ENCODE results near the gene ACTL7B. TPM values are rescaled to one million over a fixed set of nuclear protein-coding genes. Genes with fewer than 3 reads are reported as not detected.

The ACTL7B gene
- total and polyA plus RNA-seq, 2 experiments from 2014 or later: not detected

- Histone ChIP-seq H3K4me3 (no peak overlapping the region), H3K79me2 (replicated peaks; ENCODE audit: insufficient read depth) (no peaks in the 10 kb centered on the region), H4K20me1 (replicated peaks; ENCODE audit: insufficient read depth) (no peaks in the 10 kb centered on the region), H3K36me3 (ENCODE audit: insufficient read depth) (no peaks in the 10 kb centered on the region), H3K27me3 (ENCODE audit: insufficient read depth) (no peaks in the 10 kb centered on the region), H3F3A (replicated peaks; ENCODE audit: low read depth) (no peaks in the 10 kb centered on the region), H3K4me2 (no peak overlapping the region), H3K4me1 (ENCODE audit: insufficient read depth) (no peaks in the 10 kb centered on the region), H2AFZ (no peak overlapping the region), H3K27ac (ENCODE audit: low read depth) (no peak overlapping the region), H3K9me2 (ENCODE audit: insufficient read depth) (no peaks in the 10 kb centered on the region; the same call in 1 of the 2 replicates)
- H3K4me1 Mint-ChIP-seq: no peaks in the 10 kb centered on the region
- H3K27ac Mint-ChIP-seq: no peak overlapping the region
- H3K36me3 Mint-ChIP-seq (ENCODE audit: low read depth): no peaks in the 10 kb centered on the region; the same call in 2 of the 3 replicates
- H3K4me3 Mint-ChIP-seq: no peak overlapping the region
- H3K9me3 Mint-ChIP-seq: peaks cover 10% of the 10 kb centered on the region; the same call in 2 of the 3 replicates
- no peak for TF ChIP-seq STAT1 (IDR thresholded peaks at IDR 0.05; ENCODE audit: unreplicated experiment)
- TF ChIP-seq CREB1 (CRISPR knock-in tag; IDR thresholded peaks at IDR 0.05; ENCODE audit: low read depth): no peak
- TF ChIP-seq ZNF114 (CRISPR knock-in tag; IDR thresholded peaks at IDR 0.05): no peak
- TF ChIP-seq NANOG (IDR thresholded peaks at IDR 0.05; ENCODE audit: borderline replicate concordance): no peak
- TF ChIP-seq, protein P1, sequence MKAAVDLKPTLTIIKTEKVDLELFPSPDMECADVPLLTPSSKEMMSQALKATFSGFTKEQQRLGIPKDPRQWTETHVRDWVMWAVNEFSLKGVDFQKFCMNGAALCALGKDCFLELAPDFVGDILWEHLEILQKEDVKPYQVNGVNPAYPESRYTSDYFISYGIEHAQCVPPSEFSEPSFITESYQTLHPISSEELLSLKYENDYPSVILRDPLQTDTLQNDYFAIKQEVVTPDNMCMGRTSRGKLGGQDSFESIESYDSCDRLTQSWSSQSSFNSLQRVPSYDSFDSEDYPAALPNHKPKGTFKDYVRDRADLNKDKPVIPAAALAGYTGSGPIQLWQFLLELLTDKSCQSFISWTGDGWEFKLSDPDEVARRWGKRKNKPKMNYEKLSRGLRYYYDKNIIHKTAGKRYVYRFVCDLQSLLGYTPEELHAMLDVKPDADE (IDR thresholded peaks at IDR 0.05): no peak
- TF ChIP-seq JUNB (IDR thresholded peaks at IDR 0.05; ENCODE audit: unreplicated experiment): no peak
- no peak for TF ChIP-seq EZH2phosphoT487 (IDR thresholded peaks at IDR 0.05; ENCODE audit: unreplicated experiment)
- no peak for TF ChIP-seq ZNF331 (CRISPR knock-in tag; IDR thresholded peaks at IDR 0.05; ENCODE audit: low read depth)
- TF ChIP-seq POLR2AphosphoS5 (IDR thresholded peaks at IDR 0.05; ENCODE audit: low read depth): no peak
- TF ChIP-seq, protein P2, sequence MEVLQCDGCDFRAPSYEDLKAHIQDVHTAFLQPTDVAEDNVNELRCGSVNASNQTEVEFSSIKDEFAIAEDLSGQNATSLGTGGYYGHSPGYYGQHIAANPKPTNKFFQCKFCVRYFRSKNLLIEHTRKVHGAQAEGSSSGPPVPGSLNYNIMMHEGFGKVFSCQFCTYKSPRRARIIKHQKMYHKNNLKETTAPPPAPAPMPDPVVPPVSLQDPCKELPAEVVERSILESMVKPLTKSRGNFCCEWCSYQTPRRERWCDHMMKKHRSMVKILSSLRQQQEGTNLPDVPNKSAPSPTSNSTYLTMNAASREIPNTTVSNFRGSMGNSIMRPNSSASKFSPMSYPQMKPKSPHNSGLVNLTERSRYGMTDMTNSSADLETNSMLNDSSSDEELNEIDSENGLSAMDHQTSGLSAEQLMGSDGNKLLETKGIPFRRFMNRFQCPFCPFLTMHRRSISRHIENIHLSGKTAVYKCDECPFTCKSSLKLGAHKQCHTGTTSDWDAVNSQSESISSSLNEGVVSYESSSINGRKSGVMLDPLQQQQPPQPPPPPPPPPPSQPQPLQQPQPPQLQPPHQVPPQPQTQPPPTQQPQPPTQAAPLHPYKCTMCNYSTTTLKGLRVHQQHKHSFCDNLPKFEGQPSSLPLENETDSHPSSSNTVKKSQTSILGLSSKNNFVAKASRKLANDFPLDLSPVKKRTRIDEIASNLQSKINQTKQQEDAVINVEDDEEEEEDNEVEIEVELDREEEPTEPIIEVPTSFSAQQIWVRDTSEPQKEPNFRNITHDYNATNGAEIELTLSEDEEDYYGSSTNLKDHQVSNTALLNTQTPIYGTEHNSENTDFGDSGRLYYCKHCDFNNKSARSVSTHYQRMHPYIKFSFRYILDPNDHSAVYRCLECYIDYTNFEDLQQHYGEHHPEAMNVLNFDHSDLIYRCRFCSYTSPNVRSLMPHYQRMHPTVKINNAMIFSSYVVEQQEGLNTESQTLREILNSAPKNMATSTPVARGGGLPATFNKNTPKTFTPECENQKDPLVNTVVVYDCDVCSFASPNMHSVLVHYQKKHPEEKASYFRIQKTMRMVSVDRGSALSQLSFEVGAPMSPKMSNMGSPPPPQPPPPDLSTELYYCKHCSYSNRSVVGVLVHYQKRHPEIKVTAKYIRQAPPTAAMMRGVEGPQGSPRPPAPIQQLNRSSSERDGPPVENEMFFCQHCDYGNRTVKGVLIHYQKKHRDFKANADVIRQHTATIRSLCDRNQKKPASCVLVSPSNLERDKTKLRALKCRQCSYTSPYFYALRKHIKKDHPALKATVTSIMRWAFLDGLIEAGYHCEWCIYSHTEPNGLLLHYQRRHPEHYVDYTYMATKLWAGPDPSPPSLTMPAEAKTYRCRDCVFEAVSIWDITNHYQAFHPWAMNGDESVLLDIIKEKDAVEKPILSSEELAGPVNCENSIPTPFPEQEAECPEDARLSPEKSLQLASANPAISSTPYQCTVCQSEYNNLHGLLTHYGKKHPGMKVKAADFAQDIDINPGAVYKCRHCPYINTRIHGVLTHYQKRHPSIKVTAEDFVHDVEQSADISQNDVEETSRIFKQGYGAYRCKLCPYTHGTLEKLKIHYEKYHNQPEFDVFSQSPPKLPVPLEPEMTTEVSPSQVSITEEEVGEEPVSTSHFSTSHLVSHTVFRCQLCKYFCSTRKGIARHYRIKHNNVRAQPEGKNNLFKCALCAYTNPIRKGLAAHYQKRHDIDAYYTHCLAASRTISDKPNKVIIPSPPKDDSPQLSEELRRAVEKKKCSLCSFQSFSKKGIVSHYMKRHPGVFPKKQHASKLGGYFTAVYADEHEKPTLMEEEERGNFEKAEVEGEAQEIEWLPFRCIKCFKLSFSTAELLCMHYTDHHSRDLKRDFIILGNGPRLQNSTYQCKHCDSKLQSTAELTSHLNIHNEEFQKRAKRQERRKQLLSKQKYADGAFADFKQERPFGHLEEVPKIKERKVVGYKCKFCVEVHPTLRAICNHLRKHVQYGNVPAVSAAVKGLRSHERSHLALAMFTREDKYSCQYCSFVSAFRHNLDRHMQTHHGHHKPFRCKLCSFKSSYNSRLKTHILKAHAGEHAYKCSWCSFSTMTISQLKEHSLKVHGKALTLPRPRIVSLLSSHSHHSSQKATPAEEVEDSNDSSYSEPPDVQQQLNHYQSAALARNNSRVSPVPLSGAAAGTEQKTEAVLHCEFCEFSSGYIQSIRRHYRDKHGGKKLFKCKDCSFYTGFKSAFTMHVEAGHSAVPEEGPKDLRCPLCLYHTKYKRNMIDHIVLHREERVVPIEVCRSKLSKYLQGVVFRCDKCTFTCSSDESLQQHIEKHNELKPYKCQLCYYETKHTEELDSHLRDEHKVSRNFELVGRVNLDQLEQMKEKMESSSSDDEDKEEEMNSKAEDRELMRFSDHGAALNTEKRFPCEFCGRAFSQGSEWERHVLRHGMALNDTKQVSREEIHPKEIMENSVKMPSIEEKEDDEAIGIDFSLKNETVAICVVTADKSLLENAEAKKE (CRISPR knock-in tag; IDR thresholded peaks at IDR 0.05): no peak
- TF ChIP-seq EZH2 (IDR thresholded peaks at IDR 0.05; ENCODE audit: low read depth, unreplicated experiment): no peak
- no peak for TF ChIP-seq REST (IDR thresholded peaks at IDR 0.05; ENCODE audit: unreplicated experiment)
- no peak for TF ChIP-seq CTCF (conservative IDR thresholded peaks at IDR 0.05; ENCODE audit: low read depth in 2 of 2)
- DNase-seq (ENCODE audit: low spot score) (no peak), ATAC-seq (no peak)
- peaks cover 1% of the 10 kb centered on the region for H3K27me3 Mint-ChIP-seq (ENCODE audit: insufficient read depth, low read depth, poor library complexity)
Observed at GRCh38 chr9:108830272-108830671, 25.5 kb downstream of the ACTL7B start.

Data from GM23338 (cell line).